ENCODE measurements around the gene IL31RA.

Gene IL31RA

DNA sequence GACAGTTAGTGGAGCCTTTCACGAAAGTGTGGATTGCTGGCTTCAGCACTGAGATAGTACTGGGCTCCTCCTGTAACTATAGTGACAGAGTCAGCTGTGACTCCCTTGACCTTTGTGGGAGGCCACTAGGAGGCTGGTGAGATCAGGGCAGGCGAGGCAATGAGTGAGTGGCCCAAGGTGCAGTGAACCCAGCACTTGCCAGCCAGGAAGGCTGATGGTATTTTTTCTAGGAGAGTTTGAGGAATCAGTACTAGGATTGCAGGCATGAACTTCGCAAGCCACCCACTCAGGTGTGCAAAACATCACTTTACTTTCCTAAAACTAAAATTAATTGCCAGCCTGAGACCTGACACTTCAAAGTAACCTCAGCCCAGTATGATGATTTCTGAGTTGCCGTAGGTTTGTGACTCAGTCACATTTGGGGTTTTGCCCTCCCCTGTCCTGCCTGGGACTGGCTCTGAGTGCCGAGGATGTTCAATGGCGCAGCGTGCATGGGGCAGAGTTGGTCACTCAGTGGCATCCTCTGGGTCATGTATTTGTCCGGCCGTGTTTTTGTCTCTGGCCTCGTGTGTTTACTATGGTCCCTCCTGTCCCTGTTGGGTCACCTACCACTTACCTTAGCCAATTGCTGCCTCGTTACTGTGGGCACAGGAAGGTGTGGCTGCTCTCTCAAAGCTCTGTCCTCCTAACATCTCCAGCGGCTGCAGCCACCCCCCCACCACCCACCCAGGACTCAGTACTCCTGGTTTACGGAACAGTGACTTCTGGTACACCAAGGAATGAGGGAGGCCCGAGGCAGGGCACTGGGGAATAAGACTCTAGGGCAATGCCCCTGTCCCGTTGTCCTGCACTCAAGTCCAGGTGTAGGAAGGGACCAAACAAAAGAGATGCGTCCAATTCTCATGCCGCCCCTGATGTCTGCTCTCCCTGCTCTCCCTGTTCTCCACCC, 67.2 kb downstream of the IL31RA start:
- Mint-ChIP-seq H3K27me3 (ENCODE audit: low read depth) (no peaks in the 10 kb centered on the region), H3K4me3 (no peak overlapping the region), H3K27ac (no peak overlapping the region), H3K9me3 (no peaks in the 10 kb centered on the region), H3K4me1 (peaks cover 4% of the 10 kb centered on the region), H3K36me3 (ENCODE audit: low read depth) (no peaks in the 10 kb centered on the region)
- TF ChIP-seq CTCF (IDR thresholded peaks at IDR 0.05; ENCODE audit: unreplicated experiment in 3 of 3): no peak

DNA sequence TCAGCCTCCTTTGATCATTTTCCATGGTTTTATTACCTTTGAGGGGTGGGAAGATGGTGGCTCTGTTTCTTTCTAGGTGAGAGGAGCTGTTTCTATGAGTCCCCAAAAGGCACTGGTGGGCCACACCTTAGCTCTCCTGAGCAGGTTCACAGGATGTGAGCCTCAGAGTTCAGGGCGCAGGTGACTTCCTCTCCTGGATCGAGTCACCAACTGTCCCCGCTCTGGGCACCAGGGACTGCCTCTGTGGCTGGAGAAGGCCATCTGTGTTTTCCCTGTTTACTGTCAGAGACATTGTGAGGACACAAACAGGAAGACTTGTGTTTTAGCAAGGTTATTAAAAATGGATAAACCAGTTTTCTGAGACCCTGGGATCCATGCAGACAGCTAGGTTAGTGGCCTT, 68.5 kb downstream of the IL31RA start:
- H3K36me3 Mint-ChIP-seq (ENCODE audit: low read depth): no peaks in the 10 kb centered on the region
- no peak overlapping the region for H3K27ac Mint-ChIP-seq
- no peaks in the 10 kb centered on the region for H3K27me3 Mint-ChIP-seq (ENCODE audit: low read depth)
- H3K9me3 Mint-ChIP-seq: no peaks in the 10 kb centered on the region
- peaks cover 4% of the 10 kb centered on the region for H3K4me1 Mint-ChIP-seq
- H3K4me3 Mint-ChIP-seq: no peak overlapping the region
- TF ChIP-seq CTCF (IDR thresholded peaks at IDR 0.05; ENCODE audit: unreplicated experiment in 3 of 3): no peak

- no peak overlapping the region for H3K4me3 Mint-ChIP-seq
- TF ChIP-seq CTCF (IDR thresholded peaks at IDR 0.05; ENCODE audit: unreplicated experiment in 3 of 3): no peak
- H3K9me3 Mint-ChIP-seq: no peaks in the 10 kb centered on the region
- no peak overlapping the region for H3K27ac Mint-ChIP-seq
- no peaks in the 10 kb centered on the region for H3K36me3 Mint-ChIP-seq (ENCODE audit: low read depth)
- peaks cover 2% of the 10 kb centered on the region for H3K4me1 Mint-ChIP-seq
- no peaks in the 10 kb centered on the region for H3K27me3 Mint-ChIP-seq (ENCODE audit: low read depth)
Measured at GRCh38 chr5:55920784-55921183, 69.6 kb downstream of the IL31RA start.

DNA sequence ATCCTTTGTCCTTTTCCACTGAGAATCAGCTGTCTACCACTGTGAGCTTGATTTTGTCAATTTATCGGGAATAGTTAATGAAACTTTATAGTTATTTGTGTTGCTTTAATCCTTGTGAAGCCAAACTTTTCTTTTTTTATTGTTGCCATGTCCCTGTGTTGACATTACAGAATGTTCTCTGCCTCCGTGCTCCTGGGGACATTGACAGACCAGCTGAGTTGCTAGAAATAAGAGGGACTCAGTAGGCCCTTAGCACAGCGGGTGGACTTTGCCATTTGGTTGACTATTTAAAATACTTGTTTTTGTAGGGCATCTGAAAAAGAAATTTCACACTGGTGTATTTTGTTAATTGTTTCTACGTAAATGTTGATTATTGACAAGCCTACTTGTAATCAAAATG, 70.5 kb downstream of the IL31RA start:
- H3K4me3 Mint-ChIP-seq: no peak overlapping the region
- H3K27ac Mint-ChIP-seq: no peak overlapping the region
- H3K4me1 Mint-ChIP-seq: no peaks in the 10 kb centered on the region
- H3K36me3 Mint-ChIP-seq (ENCODE audit: low read depth): no peaks in the 10 kb centered on the region
- no peaks in the 10 kb centered on the region for H3K9me3 Mint-ChIP-seq
- no peaks in the 10 kb centered on the region for H3K27me3 Mint-ChIP-seq (ENCODE audit: low read depth)
- TF ChIP-seq CTCF (IDR thresholded peaks at IDR 0.05; ENCODE audit: unreplicated experiment in 3 of 3): no peak

DNA sequence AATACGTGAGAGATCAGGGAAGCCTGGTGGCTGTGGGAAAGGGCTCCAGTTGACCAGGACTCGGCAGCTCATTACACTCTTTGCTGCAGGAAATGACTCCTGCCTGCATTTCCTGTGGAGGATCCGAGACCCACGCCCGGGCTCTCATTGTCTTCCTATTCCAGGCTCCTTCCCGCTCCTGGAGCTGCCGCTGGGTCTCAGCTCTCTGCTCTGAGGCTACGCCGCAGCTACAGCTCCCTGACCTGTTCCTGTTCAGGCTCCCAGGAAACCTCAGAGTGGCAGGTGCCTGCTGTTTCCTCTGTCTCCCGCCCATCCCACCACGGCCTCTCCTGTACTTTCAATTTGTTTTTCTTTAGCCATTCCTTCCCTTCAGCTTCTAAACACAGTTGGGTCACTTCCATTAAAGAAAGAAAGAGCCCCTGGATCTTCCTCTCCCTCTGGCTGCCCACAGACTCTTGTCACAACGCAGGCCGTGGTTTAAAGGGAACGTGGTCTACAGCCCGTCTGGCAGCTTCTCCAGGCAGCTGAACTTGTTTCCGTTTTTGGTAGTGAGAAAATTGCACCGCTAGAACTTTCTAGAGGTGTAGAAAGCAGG, 72.1 kb downstream of the IL31RA start:
- Mint-ChIP-seq H3K27me3 (ENCODE audit: low read depth) (no peaks in the 10 kb centered on the region), H3K9me3 (no peaks in the 10 kb centered on the region)

More for the DNA sequence above, 72.1 kb downstream of the IL31RA start:
- no peaks in the 10 kb centered on the region for H3K4me1 Mint-ChIP-seq
- no peaks in the 10 kb centered on the region for H3K36me3 Mint-ChIP-seq (ENCODE audit: low read depth)
- no peak overlapping the region for H3K4me3 Mint-ChIP-seq
- TF ChIP-seq CTCF (IDR thresholded peaks at IDR 0.05; ENCODE audit: unreplicated experiment in 3 of 3): no peak
- H3K27ac Mint-ChIP-seq: no peak overlapping the region
